NCI-H82 treated with DMSO at 0.1 percent for 48 hours (cell line): ENCODE results near the gene STXBP5L.
"Not testable (repeated sequence)": the region's sequence is repeated elsewhere in the genome, so short reads cannot be mapped to it uniquely, and the experiment has no call there.

Experiments used
- DNase-seq: peaks from one replicate; lab custom pipeline; 2025; ENCODE audit not compliant: unreplicated experiment; lab: John Stamatoyannopoulos, UW

STXBP5L gene

GRCh38 chr3:121228971-121229370, 321.0 kb downstream of the STXBP5L start:
- no peak for DNase-seq

GRCh38 chr3:121230194-121230593, 322.2 kb downstream of the STXBP5L start:
- DNase-seq: not testable (repeated sequence)

- no peak for DNase-seq
Observed at GRCh38 chr3:121231872-121232271, 323.9 kb downstream of the STXBP5L start.

- no peak for DNase-seq
Observed at GRCh38 chr3:121232309-121233225, 324.6 kb downstream of the STXBP5L start.

GRCh38 chr3:121243208-121243607, 335.2 kb downstream of the STXBP5L start:
- DNase-seq: no peak

- DNase-seq: no peak
Observed at GRCh38 chr3:121252676-121253075, 344.7 kb downstream of the STXBP5L start.

- no peak for DNase-seq
Observed at GRCh38 chr3:121269389-121269788, 361.4 kb downstream of the STXBP5L start.

GRCh38 chr3:121274411-121274810, 366.4 kb downstream of the STXBP5L start:
- no peak for DNase-seq

GRCh38 chr3:121295452-121295851, 387.4 kb downstream of the STXBP5L start:
- DNase-seq: no peak

GRCh38 chr3:121295979-121296378, 388.0 kb downstream of the STXBP5L start:
- no peak for DNase-seq

- DNase-seq: no peak
Observed at GRCh38 chr3:121324320-121324719, 416.3 kb downstream of the STXBP5L start.

- no peak for DNase-seq
Observed at GRCh38 chr3:121330118-121330517, 422.1 kb downstream of the STXBP5L start.

- no peak for DNase-seq
Observed at GRCh38 chr3:121330634-121331033, 422.6 kb downstream of the STXBP5L start.

GRCh38 chr3:121355960-121356359, 448.0 kb downstream of the STXBP5L start:
- not testable (repeated sequence) for DNase-seq

- no peak for DNase-seq
Observed at GRCh38 chr3:121362035-121362734, 454.2 kb downstream of the STXBP5L start.

- not testable (repeated sequence) for DNase-seq
Observed at GRCh38 chr3:121388308-121388707, 480.3 kb downstream of the STXBP5L start.

- DNase-seq: not testable (repeated sequence)
Observed at GRCh38 chr3:121395967-121396366, 488.0 kb downstream of the STXBP5L start.

- not testable (repeated sequence) for DNase-seq
Observed at GRCh38 chr3:121398051-121398450, 490.0 kb downstream of the STXBP5L start.

GRCh38 chr3:121399820-121400219, 491.8 kb downstream of the STXBP5L start:
- DNase-seq: no peak

- no peak for DNase-seq
Observed at GRCh38 chr3:121405631-121406030, 497.6 kb downstream of the STXBP5L start.

GRCh38 chr3:121411523-121411922, 503.5 kb downstream of the STXBP5L start:
- no peak for DNase-seq

GRCh38 chr3:121414924-121415323, 506.9 kb downstream of the STXBP5L start:
- no peak for DNase-seq
